ENCODE measurements around the gene MLXIP.

GRCh38 chr12:122195405-122195804 lies 116.8 kb downstream of the MLXIP start:
- TF ChIP-seq EZH2 (IDR thresholded peaks at IDR 0.05; ENCODE audit: borderline replicate concordance, insufficient read depth, low read length, poor library complexity, severe bottlenecking) (no peak), EP300 (conservative IDR thresholded peaks at IDR 0.05; ENCODE audit: poor library complexity, severe bottlenecking) (no peak)

Data from neural cell (in vitro differentiated cells).